LNCaP clone FGC (cell line): ENCODE results near the gene LYRM4.

ENCODE experiments used
- DNase-seq: peaks from one replicate; pipeline ENCODE4 v3.0.0-alpha.2; 2011; ENCODE audit warnings: low read depth
- H3K4me3 ChIP-seq: 2 replicates; pipeline ENCODE4 v1.5.1; 2011; ENCODE audit warnings: mild to moderate bottlenecking, low read depth, low read length, control low read depth
- TF ChIP-seq, protein P1 (sequence below): IDR thresholded peaks from 2 replicates; pipeline ENCODE4 v1.5.1; 2012; ENCODE audit warnings: mild to moderate bottlenecking; ENCODE audit not compliant: control insufficient read depth, insufficient read depth; ENCODE audit errors: extremely low read depth

LYRM4 gene

DNA sequence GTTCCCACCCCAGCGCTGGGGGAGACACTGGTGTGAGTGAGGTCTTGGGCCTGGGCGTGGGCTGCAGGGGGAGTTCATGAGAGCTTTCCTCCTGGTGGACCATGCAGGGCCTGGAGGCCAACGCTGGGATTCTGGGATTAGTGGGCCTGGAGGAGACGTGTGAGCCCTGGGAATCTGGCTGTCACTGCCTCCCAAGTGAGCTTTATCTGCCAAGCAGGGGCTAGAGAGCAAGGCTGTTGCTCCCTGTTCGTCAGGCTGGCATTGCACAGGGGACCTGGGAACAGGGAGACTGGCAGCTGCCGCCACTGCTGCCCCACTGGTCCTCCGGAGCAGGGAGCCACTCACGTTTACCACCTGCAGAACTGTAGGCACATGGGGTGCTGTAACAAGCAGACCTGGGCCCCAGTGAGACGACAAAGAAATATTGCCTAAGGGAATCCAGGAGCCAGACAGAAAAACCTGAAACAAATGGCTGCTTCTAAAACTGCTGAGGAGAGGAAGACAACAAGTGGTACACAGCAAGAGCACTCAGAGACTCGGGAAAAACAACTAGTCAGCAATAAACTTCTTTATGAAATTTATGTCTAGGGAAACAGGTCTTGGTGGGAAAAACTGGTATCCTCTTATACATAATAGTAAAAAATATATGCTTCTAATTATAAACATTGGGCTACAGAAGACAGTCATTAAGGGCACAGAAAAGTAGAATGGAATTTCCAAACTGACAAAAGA, 130.4 kb downstream of the LYRM4 start:
- TF ChIP-seq, protein P1, sequence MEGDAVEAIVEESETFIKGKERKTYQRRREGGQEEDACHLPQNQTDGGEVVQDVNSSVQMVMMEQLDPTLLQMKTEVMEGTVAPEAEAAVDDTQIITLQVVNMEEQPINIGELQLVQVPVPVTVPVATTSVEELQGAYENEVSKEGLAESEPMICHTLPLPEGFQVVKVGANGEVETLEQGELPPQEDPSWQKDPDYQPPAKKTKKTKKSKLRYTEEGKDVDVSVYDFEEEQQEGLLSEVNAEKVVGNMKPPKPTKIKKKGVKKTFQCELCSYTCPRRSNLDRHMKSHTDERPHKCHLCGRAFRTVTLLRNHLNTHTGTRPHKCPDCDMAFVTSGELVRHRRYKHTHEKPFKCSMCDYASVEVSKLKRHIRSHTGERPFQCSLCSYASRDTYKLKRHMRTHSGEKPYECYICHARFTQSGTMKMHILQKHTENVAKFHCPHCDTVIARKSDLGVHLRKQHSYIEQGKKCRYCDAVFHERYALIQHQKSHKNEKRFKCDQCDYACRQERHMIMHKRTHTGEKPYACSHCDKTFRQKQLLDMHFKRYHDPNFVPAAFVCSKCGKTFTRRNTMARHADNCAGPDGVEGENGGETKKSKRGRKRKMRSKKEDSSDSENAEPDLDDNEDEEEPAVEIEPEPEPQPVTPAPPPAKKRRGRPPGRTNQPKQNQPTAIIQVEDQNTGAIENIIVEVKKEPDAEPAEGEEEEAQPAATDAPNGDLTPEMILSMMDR, result no peak
- DNase-seq, result no peak
- no peak overlapping the region for H3K4me3 ChIP-seq

DNA sequence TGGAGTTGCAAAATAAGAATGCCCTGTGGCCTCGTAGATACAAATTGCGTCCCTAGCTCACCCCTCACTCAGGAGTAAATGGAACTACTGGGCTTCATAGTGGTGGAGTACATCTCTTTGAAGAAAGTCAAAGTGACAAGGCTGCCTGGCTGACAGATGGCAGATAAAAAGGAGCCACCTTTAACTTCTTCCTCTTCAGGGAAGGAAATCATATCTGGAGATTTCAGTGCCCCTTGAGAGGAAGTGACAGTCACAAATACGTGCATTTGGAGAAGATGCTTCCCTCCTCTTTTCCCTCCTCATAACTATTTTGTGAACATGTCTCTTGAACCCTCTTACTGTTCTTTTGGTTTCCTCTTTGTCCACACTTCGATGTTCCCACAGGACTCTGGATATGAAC, 132.4 kb downstream of the LYRM4 start:
- H3K4me3 ChIP-seq, result no peak overlapping the region
- DNase-seq, result no peak

DNA sequence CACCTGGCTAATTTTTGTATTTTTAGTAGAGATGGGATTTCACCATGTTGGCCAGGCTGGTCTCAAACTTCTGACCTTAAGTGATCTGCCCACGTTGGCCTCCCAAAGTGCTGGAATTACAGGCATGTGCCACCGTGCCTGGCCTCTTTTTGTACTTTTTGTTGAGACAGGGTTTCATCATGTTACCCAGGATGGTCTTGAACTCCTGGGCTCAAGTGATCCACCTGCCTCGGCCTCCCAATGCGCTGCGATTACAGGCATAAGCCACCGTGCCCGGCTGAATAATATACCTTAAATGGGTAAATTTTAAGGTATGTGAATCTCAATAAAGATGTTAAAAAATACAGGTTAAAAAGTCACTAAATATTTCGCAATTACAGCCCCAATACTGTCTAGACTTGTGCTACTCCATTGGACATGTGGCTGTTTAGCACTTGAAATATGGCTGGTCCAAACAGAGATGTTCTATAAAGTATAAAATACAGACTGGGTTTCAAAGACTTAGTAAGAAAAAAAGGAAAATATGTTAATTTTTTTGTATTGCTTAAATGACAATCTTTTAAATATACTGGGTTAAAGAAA, 133.6 kb downstream of the LYRM4 start:
- DNase-seq, result no peak
- H3K4me3 ChIP-seq, result no peak overlapping the region
- TF ChIP-seq, protein P1, result no peak

More for the DNA sequence above, 132.4 kb downstream of the LYRM4 start:
- TF ChIP-seq, protein P1, result no peak

DNA sequence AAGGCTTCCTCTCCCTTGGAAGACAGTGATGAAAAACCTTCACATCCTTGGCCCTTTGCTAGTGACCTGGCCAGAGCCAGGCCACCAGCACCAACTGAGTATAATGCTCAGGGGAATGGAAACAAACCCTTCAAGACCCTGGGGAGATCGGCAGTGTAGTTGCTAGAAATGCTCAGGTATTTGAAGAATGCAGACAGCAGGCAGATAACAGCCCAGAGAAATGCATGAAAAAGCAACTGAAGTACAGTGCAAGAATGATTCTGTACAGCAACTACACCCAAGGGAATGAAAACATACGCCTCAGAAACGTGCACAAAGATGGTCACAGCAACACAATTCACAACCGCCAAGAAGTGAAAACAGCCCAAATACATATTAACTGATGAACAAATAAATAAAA, 134.5 kb downstream of the LYRM4 start:
- TF ChIP-seq, protein P1, result no peak
- no peak overlapping the region for H3K4me3 ChIP-seq
- DNase-seq, result no peak

DNA sequence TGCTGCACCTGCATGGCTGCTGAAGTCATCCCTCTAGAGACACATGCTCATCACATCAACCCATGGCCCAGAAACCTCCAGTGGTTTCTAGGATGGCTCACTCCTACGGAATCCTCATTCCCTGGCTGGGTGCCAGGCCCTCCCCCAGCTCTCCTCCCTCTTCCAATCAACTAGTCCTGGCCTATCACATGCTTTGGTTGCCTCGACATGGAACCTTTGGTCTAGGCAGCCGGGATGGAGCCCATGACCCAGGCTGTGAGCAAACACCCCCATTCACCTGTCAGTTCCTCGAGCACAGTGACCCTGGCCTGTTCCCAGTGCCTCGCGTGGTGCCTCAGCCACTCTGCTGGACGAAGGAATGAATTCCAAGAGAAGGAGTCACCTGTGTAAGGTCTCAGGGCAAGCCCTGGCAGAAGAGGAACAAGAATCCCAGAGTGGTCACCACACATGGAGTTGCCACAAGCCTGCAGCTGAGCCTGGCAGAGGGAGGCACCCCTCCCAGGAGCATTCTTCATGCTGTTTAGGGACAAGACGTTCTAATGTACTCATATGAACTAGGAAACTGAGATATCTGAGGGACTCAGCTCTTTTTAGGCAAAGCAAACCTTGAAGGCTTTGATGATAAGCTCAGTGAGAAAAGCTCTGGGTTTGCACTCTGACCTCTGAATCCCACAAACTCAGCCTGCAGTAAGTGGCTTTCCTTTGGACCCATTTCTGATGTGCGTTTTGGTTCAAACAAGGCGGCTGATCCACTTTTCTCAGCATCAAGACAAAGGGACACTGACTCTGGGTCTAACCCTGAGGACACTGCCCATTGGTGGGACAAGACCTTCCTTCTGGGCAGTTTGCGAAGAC, 135.4 kb downstream of the LYRM4 start:
- TF ChIP-seq, protein P1, result no peak
- no peak for DNase-seq

DNA sequence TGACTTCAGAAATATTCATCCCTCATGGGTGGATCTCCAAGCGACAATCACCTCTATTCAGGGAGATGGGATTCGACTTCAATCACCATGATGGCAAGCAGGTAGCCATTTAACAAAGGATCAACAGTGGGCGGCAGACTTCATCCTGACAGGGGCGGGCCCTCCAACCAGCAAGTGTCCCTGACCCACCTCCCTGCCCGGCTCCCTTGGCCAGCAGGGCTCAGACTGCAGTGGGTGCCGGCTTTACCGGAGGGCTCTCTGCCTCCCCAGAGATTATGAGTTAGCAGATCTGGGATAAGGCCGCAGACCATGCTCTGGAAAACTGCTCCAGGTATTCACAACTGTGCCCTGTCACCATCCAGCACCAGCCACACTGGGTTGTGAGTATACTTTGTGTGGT, 136.2 kb downstream of the LYRM4 start:
- TF ChIP-seq, protein P1, result no peak
- DNase-seq, result no peak
- no peak overlapping the region for H3K4me3 ChIP-seq

More for the DNA sequence above, 135.4 kb downstream of the LYRM4 start:
- no peak overlapping the region for H3K4me3 ChIP-seq
